Measurements from ENCODE around the gene GUCY2C. TPM values are rescaled to one million over a fixed set of nuclear protein-coding genes. Genes with fewer than 3 reads are reported as not detected.
A peak's percentile ranks its signal among the peaks of the same experiment; 100 is the strongest.

The GUCY2C gene
- polyA plus RNA-seq, 3 donors = 0.04 to 0.14 (median 0.10) TPM

GRCh38 chr12:14723763-14724162 lies 27.4 kb upstream of the GUCY2C start:
- Histone ChIP-seq H3K4me1 (ENCODE audit: control insufficient read depth in 1 of 2, insufficient read depth in 2 of 2, low read length in 2 of 2) (no peaks in the 10 kb centered on the region), H4K20me1 (ENCODE audit: insufficient read depth, low read length) (no peaks in the 10 kb centered on the region), H2AFZ (ENCODE audit: insufficient read depth, low read depth, low read length, poor library complexity, severe bottlenecking) (no peak overlapping the region), H3K4me3 (replicated peaks in 1 of 3; ENCODE audit: low read depth in 2 of 3, low read length in 3 of 3) (no peak overlapping the region), H3K4me2 (replicated peaks; ENCODE audit: extremely low read depth, low read length, poor library complexity, severe bottlenecking) (no peak overlapping the region), H3K79me2 (ENCODE audit: insufficient read depth, low read length) (no peaks in the 10 kb centered on the region), H3K9ac (ENCODE audit: insufficient read depth, low read length, poor library complexity, severe bottlenecking) (no peak overlapping the region), H3K27ac (ENCODE audit: low read depth in 1 of 2, low read length in 2 of 2) (no peak overlapping the region), H3K9me3 (replicated peaks in 1 of 2; ENCODE audit: control insufficient read depth in 1 of 2, insufficient read depth in 1 of 2, low read length in 2 of 2) (no peaks in the 10 kb centered on the region), H3K36me3 (replicated peaks in 1 of 2; ENCODE audit: control insufficient read depth in 1 of 2, insufficient read depth in 2 of 2, low read length in 2 of 2) (no peaks in the 10 kb centered on the region), H3K27me3 (ENCODE audit: control insufficient read depth in 2 of 2, insufficient read depth in 2 of 2, low read length in 2 of 2) (no peaks in the 10 kb centered on the region)
- no peaks in the 10 kb centered on the region for H3K36me3 Mint-ChIP-seq
- peaks cover 3 to 5% (median 3%) of the 10 kb centered on the region in 3 donors for H3K27me3 Mint-ChIP-seq (ENCODE audit: low read depth in 3 of 3)
- H3K9me3 Mint-ChIP-seq = peaks cover 2 to 21% (median 7%) of the 10 kb centered on the region in 7 donors
- DNase-seq = peak; percentile 27 to 47 (median 37)
- intact Hi-C loops (cut with micrococcal nuclease) = loop anchor here in 1 of 2 donors (10.0 kb wide), 1 partner anchor 551 kb away; no protein-coding TSS in a partner anchor
- 62% methylated on average over 4 of the region's 4 CpGs for WGBS (ENCODE audit: insufficient coverage)
- TF ChIP-seq CTCF (IDR thresholded peaks at IDR 0.05) = peak; percentile 75
- no peaks in the 10 kb centered on the region for H3K4me1 Mint-ChIP-seq
- H3K27ac Mint-ChIP-seq = no peak overlapping the region
- H3K4me3 Mint-ChIP-seq = no peak overlapping the region

- no peaks in the 10 kb centered on the region for H4K20me1 ChIP-seq (ENCODE audit: insufficient read depth, low read length)
- no peaks in the 10 kb centered on the region for H3K27me3 ChIP-seq (ENCODE audit: control insufficient read depth in 2 of 2, insufficient read depth in 2 of 2, low read length in 2 of 2)
- H2AFZ ChIP-seq (ENCODE audit: insufficient read depth, low read depth, low read length, poor library complexity, severe bottlenecking) = no peak overlapping the region
- no peak overlapping the region for H3K27ac ChIP-seq (ENCODE audit: low read depth in 1 of 2, low read length in 2 of 2)
- Mint-ChIP-seq H3K27ac (no peak overlapping the region), H3K4me3 (no peak overlapping the region), H3K27me3 (ENCODE audit: low read depth in 3 of 3) (peaks cover 4 to 7% (median 7%) of the 10 kb centered on the region in 3 donors), H3K9me3 (peaks cover 0 to 2% (median 0%) of the 10 kb centered on the region in 7 donors), H3K36me3 (no peaks in the 10 kb centered on the region), H3K4me1 (no peaks in the 10 kb centered on the region)
- intact Hi-C loops (cut with micrococcal nuclease) = loop anchor here (5.0 kb wide), 2 partner anchors 85 to 480 kb away; no protein-coding TSS in a partner anchor
- H3K4me3 ChIP-seq (replicated peaks in 1 of 3; ENCODE audit: low read depth in 2 of 3, low read length in 3 of 3) = no peak overlapping the region
- no peaks in the 10 kb centered on the region for H3K4me1 ChIP-seq (ENCODE audit: control insufficient read depth in 1 of 2, insufficient read depth in 2 of 2, low read length in 2 of 2)
- H3K79me2 ChIP-seq (ENCODE audit: insufficient read depth, low read length) = no peaks in the 10 kb centered on the region
- TF ChIP-seq CTCF (IDR thresholded peaks at IDR 0.05) = peak; percentile 81
- H3K4me2 ChIP-seq (replicated peaks; ENCODE audit: extremely low read depth, low read length, poor library complexity, severe bottlenecking) = no peak overlapping the region
- no peak overlapping the region for H3K9ac ChIP-seq (ENCODE audit: insufficient read depth, low read length, poor library complexity, severe bottlenecking)
- H3K9me3 ChIP-seq (replicated peaks in 1 of 2; ENCODE audit: control insufficient read depth in 1 of 2, insufficient read depth in 1 of 2, low read length in 2 of 2) = no peaks in the 10 kb centered on the region
- no peaks in the 10 kb centered on the region for H3K36me3 ChIP-seq (replicated peaks in 1 of 2; ENCODE audit: control insufficient read depth in 1 of 2, insufficient read depth in 2 of 2, low read length in 2 of 2)
- DNase-seq = peak; percentile 44 to 58 (median 58)
- no CpG with 5 or more reads among the region's 1 CpG for WGBS (ENCODE audit: insufficient coverage)
These were observed 20.5 kb upstream of the GUCY2C start for GRCh38 chr12:14716848-14717444.
